Panc1 (cell line): ENCODE measurements around the gene EGFLAM.

ENCODE experiments used
- POLR2AphosphoS5 ChIP-seq: IDR thresholded peaks from 2 replicates; pipeline ENCODE4 v1.6.1; 2012; ENCODE audit warnings: mild to moderate bottlenecking, low read depth, low read length, moderate library complexity
- TF ChIP-seq, protein P1 (sequence below): fragments of 450-650 bp; IDR thresholded peaks from 2 replicates; pipeline ENCODE4 v1.5.1; 2017; ENCODE audit warnings: mild to moderate bottlenecking
- TF ChIP-seq, protein P2 (sequence below), 2 experiments: IDR thresholded peaks; 2 replicates each; pipeline ENCODE4 v1.6.1; 2011 to 2012; ENCODE audit warnings: low read depth in 2 of 2, control low read depth in 1 of 2, low read length in 1 of 2, mild to moderate bottlenecking in 1 of 2, moderate library complexity in 1 of 2; ENCODE audit not compliant: insufficient read depth in 1 of 2

DNA sequence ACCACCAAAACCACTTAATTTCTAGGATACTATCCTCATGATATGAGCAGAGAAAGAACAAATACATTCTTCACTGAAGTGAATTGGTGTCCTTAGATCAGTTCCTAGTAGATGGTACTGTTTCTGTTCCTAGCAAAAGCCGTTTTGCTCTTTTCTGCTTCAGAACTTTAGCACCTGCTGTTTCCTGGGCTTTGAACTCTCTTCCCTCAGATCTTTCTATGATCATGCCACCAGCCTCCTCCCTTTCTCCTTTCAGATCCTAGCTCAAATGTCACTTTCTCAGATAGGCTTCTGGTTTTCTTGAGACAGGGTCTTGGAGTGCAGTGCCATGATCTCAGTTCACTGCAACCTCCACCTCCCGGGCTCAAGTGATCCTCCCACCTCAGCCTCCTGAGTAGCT, 118.0 kb downstream of the EGFLAM start:
- TF ChIP-seq, protein P1, sequence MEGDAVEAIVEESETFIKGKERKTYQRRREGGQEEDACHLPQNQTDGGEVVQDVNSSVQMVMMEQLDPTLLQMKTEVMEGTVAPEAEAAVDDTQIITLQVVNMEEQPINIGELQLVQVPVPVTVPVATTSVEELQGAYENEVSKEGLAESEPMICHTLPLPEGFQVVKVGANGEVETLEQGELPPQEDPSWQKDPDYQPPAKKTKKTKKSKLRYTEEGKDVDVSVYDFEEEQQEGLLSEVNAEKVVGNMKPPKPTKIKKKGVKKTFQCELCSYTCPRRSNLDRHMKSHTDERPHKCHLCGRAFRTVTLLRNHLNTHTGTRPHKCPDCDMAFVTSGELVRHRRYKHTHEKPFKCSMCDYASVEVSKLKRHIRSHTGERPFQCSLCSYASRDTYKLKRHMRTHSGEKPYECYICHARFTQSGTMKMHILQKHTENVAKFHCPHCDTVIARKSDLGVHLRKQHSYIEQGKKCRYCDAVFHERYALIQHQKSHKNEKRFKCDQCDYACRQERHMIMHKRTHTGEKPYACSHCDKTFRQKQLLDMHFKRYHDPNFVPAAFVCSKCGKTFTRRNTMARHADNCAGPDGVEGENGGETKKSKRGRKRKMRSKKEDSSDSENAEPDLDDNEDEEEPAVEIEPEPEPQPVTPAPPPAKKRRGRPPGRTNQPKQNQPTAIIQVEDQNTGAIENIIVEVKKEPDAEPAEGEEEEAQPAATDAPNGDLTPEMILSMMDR = no peak
- TF ChIP-seq, protein P2, sequence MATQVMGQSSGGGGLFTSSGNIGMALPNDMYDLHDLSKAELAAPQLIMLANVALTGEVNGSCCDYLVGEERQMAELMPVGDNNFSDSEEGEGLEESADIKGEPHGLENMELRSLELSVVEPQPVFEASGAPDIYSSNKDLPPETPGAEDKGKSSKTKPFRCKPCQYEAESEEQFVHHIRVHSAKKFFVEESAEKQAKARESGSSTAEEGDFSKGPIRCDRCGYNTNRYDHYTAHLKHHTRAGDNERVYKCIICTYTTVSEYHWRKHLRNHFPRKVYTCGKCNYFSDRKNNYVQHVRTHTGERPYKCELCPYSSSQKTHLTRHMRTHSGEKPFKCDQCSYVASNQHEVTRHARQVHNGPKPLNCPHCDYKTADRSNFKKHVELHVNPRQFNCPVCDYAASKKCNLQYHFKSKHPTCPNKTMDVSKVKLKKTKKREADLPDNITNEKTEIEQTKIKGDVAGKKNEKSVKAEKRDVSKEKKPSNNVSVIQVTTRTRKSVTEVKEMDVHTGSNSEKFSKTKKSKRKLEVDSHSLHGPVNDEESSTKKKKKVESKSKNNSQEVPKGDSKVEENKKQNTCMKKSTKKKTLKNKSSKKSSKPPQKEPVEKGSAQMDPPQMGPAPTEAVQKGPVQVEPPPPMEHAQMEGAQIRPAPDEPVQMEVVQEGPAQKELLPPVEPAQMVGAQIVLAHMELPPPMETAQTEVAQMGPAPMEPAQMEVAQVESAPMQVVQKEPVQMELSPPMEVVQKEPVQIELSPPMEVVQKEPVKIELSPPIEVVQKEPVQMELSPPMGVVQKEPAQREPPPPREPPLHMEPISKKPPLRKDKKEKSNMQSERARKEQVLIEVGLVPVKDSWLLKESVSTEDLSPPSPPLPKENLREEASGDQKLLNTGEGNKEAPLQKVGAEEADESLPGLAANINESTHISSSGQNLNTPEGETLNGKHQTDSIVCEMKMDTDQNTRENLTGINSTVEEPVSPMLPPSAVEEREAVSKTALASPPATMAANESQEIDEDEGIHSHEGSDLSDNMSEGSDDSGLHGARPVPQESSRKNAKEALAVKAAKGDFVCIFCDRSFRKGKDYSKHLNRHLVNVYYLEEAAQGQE (IDR thresholded peaks at IDR 0.05; ENCODE audit: insufficient read depth in 1 of 2, low read depth in 2 of 2, low read length in 1 of 2) = no peak
- no peak for TF ChIP-seq POLR2AphosphoS5
